ENCODE measurements around the gene MAMDC4.

Gene MAMDC4

DNA sequence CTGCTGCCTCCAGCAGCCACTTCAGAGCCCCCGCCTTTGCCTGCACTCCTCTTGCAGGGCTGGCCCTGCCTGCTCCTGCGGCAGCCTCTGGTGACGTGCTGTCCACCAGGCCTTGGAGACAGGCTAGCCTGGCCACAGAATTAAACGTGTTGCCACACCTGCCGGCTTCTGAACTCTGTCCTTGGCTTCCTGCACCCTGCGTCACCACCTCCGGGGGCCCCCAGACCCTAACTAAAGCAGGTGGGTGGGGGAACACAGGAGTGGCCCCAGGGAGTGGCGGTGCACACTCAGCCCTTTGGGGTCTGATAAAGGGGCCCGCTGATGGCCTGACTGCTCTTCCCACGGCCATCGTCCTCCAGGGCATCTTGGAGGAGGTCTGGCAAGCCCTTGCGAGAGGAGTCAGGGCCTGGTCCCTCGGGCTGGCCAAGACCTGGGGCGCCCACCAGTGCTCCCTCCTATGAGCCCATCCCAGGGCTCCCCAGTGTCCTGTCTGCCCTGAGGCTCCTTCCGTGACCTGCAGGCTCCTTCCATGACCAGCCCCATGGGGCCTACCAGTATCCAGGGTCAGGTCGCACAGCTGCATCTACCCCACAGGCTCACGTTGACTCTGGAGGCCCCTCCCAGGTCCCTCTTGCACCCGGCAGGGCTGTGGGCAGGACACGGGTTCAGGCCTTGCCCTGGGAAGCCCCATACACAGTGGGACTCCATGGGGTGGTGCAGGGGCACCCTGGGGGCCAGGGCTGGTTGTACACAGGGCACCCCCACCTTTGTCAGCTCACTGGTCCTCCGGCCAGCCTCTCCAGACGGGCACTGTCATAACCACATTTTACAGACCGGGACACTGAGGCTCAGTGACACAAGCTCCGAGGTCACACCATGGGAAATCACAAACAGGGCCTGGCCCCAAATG lies 1.0 kb upstream of the MAMDC4 start:
- TF ChIP-seq, protein P1, sequence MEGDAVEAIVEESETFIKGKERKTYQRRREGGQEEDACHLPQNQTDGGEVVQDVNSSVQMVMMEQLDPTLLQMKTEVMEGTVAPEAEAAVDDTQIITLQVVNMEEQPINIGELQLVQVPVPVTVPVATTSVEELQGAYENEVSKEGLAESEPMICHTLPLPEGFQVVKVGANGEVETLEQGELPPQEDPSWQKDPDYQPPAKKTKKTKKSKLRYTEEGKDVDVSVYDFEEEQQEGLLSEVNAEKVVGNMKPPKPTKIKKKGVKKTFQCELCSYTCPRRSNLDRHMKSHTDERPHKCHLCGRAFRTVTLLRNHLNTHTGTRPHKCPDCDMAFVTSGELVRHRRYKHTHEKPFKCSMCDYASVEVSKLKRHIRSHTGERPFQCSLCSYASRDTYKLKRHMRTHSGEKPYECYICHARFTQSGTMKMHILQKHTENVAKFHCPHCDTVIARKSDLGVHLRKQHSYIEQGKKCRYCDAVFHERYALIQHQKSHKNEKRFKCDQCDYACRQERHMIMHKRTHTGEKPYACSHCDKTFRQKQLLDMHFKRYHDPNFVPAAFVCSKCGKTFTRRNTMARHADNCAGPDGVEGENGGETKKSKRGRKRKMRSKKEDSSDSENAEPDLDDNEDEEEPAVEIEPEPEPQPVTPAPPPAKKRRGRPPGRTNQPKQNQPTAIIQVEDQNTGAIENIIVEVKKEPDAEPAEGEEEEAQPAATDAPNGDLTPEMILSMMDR (IDR thresholded peaks at IDR 0.05; ENCODE audit: extremely low read depth, insufficient read depth, missing control alignments): no peak
- in situ Hi-C loops (cut with MboI; ENCODE audit: low pct_unique_long_range_greater_than_20kb, low sequenced_read_pairs, unreplicated experiment): no loop called here
- no peak for DNase-seq (ENCODE audit: low spot score)

- TF ChIP-seq, protein P1 (IDR thresholded peaks at IDR 0.05; ENCODE audit: extremely low read depth, insufficient read depth, missing control alignments): no peak
- no peak for DNase-seq (ENCODE audit: low spot score)
- in situ Hi-C loops (cut with MboI; ENCODE audit: low pct_unique_long_range_greater_than_20kb, low sequenced_read_pairs, unreplicated experiment): no loop called here
These were observed 784 bp downstream of the MAMDC4 start for GRCh38 chr9:136852664-136853595.

GRCh38 chr9:136853596-136854112 lies 1.5 kb downstream of the MAMDC4 start:
- TF ChIP-seq, protein P1 (IDR thresholded peaks at IDR 0.05; ENCODE audit: extremely low read depth, insufficient read depth, missing control alignments): no peak
- no peak for DNase-seq (ENCODE audit: low spot score)
- in situ Hi-C loops (cut with MboI; ENCODE audit: low pct_unique_long_range_greater_than_20kb, low sequenced_read_pairs, unreplicated experiment): no loop called here

- in situ Hi-C loops (cut with MboI; ENCODE audit: low pct_unique_long_range_greater_than_20kb, low sequenced_read_pairs, unreplicated experiment): no loop called here
- TF ChIP-seq, protein P1 (IDR thresholded peaks at IDR 0.05; ENCODE audit: extremely low read depth, insufficient read depth, missing control alignments): no peak
- DNase-seq (ENCODE audit: low spot score): no peak
These were observed 2.1 kb downstream of the MAMDC4 start for GRCh38 chr9:136854113-136854841.

DNA sequence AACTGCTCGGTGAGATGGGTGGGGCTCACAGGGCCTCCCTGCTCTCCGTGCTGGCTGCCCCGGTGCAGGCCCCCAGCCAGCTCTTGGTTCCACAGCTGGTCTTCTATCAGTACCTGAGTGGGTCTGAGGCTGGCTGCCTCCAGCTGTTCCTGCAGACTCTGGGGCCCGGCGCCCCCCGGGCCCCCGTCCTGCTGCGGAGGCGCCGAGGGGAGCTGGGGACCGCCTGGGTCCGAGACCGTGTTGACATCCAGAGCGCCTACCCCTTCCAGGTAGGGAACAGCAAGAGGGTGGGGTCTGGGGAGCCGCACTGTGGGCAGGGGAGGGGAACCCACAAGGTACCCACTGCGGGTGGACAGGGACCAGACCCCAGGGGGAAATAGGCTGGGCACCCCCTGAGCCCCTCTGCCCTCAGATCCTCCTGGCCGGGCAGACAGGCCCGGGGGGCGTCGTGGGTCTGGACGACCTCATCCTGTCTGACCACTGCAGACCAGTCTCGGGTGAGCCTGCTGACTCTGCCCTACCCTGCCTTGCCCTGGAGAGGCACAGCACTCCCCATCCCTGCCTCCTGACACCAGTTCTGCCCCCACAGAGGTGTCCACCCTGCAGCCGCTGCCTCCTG lies 2.8 kb downstream of the MAMDC4 start:
- in situ Hi-C loops (cut with MboI; ENCODE audit: low pct_unique_long_range_greater_than_20kb, low sequenced_read_pairs, unreplicated experiment): no loop called here
- no peak for DNase-seq (ENCODE audit: low spot score)
- TF ChIP-seq, protein P1 (IDR thresholded peaks at IDR 0.05; ENCODE audit: extremely low read depth, insufficient read depth, missing control alignments): no peak

Data from GM13977 (cell line).